Keratinocyte (primary cell): ENCODE data around the gene GRK5.

ENCODE experiments used
- CTCF ChIP-seq, 3 experiments: IDR thresholded peaks in 1 of 3; conservative IDR thresholded peaks in 1 of 3; optimal IDR thresholded peaks in 1 of 3; 2 replicates in 2 of 3; 3 replicates in 1 of 3; pipeline versions ENCODE3 to v1.5.1; 2011; ENCODE audit warnings: low read length in 3 of 3, mild to moderate bottlenecking in 3 of 3, moderate library complexity in 2 of 3, control low read depth in 1 of 3, inconsistent platforms in 1 of 3; ENCODE audit not compliant: insufficient read depth in 2 of 3; ENCODE audit errors: extremely low read depth in 1 of 3
- EZH2 ChIP-seq: IDR thresholded peaks from one replicate; pipeline ENCODE4 v1.6.1; 2012; ENCODE audit warnings: inconsistent platforms, mild to moderate bottlenecking, low read length, moderate library complexity

DNA sequence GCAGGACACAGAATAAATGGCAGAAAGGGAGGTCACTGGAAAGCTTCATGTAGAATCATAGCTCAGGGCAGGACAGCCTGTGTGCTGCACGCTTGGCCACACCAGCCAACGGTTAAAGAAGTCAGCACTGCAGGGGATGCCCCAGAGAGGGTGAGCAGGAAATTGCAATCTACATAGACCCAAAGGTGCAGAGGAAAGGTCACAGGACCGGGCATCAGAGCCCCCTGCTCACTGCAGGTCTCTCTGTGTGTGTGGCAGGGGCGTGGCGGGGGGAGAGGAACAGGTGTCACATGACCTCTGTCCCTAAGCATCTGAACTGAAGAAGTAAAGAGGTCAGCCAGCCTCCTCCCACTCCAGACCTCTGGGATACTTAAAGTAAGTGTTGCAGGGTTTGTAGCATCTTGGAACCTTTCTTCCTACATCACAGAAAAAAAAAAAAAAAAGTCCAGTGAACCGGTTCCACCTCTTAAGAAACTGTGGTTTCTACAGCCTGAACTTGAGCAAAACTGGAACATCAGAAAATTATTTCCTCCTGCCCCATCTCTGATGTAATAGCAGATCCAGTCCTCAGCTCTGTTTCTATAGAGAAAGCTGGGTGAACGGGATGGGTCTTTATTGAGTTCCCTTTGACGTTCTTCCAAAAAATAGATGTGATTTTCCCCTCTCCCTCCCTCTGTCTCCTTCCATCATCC, 270.9 kb downstream of the GRK5 start:
- no peak for TF ChIP-seq EZH2
- no peak for TF ChIP-seq CTCF (optimal IDR thresholded peaks at IDR 0.05 in 1 of 3, IDR thresholded peaks at IDR 0.05 in 1 of 3, conservative IDR thresholded peaks at IDR 0.05 in 1 of 3; ENCODE audit: extremely low read depth in 1 of 3, insufficient read depth in 2 of 3, low read length in 3 of 3)
